Pons (tissue), 1 donor: ENCODE measurements around the gene ADGRD1.
A peak's percentile ranks its signal among the peaks of the same experiment; 100 is the strongest.
"Not testable (repeated sequence)": the region's sequence is repeated elsewhere in the genome, so short reads cannot be mapped to it uniquely, and the experiment has no call there.

Experiments used
- DNase-seq: peaks from one replicate; pipeline ENCODE4 v3.0.0-alpha.2; 2016; ENCODE audit warnings: low spot score

Gene ADGRD1

DNA sequence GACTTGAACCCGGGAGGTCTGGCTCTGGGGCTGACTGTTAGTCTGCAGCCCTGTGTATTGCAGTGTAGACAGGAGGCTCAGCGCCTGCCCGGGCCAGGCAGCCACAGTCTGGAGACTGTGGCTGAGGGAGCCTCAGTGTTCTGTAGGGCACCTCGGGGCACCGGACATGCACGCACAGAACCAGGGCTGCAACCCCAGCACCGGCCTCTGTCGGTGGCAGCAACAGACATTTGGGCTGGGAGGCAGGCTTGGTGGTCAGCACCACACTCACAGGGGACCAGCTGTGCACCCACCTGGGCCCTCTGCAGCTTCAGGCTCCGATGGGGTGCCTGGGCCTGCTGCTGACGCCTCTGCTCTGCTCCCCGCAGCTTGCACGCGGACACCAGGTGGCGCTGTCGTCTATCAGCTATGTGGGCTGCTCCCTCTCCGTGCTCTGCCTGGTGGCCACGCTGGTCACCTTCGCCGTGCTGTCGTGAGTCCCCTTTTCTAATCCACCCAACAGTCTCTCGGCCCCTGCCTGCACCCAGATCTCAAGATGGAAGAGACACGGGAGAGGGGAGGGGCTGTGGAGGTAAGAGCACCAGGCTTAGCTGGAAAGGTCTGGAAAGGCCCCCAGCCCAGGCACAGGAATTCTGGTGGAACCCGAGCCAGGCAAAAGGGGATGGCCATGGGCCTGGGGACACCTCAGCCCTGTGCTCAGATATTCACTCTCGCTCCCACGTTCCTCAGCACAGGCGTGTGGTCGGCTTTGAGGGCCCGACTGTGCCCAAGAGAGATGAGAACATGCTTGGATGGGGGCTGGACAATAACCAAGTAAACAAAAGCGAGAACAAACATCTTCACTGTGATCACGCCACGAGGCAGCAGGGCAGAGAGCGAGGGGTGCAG, 151.0 kb downstream of the ADGRD1 start:
- DNase-seq, result peak; percentile 62

DNA sequence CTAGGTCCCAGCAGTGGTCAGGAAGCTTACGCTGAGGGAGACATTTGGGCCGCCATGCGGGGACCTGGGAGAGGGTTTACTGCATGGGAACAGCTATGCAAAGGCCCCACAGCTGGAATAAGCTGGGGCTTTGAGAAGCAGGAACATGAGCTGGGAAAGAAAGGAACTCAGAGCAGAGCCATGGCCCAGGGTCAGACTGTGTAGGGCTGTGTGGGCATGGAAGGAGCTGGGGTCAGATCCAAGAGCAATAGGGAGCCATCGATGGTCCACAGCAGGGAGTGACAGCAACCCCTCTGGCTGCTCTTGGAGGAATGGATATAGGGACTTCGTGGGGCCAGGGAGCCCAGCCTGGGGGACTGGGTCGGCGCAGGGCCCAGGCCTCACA, 151.6 kb downstream of the ADGRD1 start:
- DNase-seq, result no peak

GRCh38 chr12:131105736-131106348, 152.1 kb downstream of the ADGRD1 start:
- DNase-seq, result no peak

GRCh38 chr12:131106349-131106941, 152.7 kb downstream of the ADGRD1 start:
- DNase-seq, result no peak

- no peak for DNase-seq
Observed at GRCh38 chr12:131108177-131108955, 154.7 kb downstream of the ADGRD1 start.

GRCh38 chr12:131111446-131111845, 157.7 kb downstream of the ADGRD1 start:
- DNase-seq, result no peak

DNA sequence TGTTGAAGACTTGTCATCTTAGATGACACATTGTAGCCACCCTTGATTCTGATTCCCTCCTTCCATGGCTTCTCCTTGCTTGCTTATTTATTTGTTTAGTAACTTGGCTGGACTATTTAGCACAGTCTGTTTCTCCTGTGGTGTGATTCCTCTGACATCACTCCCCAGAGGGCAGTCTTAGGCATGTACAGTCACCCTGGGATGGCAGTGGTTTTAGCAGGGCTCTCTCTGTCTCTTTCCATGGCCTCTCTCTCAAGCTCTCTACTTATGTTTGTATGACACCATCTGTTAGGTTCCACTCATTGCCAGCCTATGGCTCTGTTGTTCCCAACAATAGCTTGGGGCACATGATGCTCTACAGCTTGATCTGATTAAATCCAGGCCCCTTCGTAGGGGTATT, 158.3 kb downstream of the ADGRD1 start:
- DNase-seq, result no peak

GRCh38 chr12:131112700-131113290, 159.1 kb downstream of the ADGRD1 start:
- DNase-seq, result no peak

DNA sequence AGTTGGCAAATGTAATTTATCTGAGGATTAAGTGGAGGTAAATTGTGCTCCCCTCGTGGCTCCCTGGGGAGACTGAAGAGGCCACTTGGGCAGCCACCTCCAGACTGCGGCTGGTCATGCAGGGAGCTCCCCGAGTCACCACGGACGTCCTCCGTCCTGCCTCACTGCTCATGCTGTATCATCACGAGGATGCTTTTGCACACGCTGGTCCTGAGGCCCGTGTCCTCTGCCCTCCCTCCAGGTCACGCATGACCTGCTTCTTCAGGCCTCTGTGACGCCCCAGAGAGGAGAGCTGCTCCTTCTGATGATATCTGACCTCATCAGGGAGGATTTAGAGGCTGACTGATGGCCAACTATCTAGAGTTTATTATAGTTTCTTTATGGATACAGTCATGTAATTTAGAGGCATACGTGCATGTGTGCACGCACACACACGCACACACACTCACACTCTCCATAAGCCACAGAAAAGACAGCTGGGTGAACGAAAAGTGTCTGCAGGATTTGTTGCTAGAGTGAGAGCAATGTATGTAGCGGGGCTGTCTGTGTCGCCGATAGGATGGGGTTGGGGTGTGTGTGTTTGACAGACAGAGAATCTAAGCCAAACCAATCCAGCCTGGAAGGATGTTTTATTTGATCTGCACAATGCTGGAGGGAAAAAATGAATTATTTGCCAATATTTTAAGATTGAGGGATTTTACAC, 160.0 kb downstream of the ADGRD1 start:
- DNase-seq, result no peak

DNA sequence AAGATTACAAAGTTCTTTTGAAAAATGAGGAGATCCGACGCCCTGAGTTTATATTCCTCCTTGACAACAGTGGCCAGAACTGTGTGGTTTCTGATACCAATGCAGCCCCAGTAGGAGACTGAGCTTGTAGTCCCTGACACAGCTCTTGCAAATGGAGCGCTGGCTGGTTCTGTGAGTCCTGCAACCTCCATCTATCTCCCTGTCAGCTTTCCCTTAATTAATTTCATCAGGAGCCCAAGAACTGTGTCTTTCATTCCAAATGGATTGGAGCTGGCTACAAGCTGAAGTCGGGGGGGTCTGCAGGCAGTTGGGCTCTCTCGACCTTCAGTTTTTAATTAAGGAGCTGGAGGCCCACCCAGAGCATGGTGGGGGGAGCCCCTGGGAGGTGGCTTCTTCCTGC, 160.6 kb downstream of the ADGRD1 start:
- DNase-seq, result no peak

GRCh38 chr12:131114942-131115584, 161.4 kb downstream of the ADGRD1 start:
- DNase-seq, result no peak

DNA sequence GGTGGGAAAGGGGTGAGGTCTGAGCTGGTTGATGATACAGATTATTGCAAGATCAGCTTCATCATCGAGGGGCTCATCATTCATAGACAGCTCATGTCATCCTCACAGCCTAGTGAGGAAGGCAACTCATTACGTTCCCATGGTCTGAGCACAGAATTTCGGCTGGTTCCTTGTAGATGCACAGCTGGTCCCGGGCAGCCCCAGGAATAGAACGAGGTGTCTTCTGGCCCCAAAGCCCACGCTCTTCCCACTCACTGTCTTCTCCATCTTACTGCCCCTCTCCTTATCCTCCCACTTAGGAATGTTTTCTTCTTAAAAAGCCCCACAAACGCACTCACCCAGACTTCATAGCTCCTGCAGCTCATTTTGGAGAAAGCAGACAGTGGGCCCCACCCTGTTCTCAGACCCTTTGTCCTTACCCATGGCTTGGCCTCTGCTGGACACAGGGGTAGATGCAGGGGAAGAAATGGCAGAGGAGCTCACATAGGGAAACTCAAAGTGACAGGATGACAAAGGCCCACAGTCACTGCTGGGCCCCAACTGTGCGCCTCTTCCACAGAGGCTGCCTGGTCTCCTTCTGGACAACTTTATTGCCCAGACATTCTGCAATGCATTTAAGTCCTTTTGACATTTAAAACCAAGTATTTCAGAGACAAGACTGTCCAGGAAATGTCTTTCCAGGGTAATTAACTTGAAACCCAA, 162.2 kb downstream of the ADGRD1 start:
- DNase-seq, result no peak

GRCh38 chr12:131116468-131117117, 162.9 kb downstream of the ADGRD1 start:
- no peak for DNase-seq

GRCh38 chr12:131117438-131118245, 163.9 kb downstream of the ADGRD1 start:
- no peak for DNase-seq

GRCh38 chr12:131118371-131118770, 164.7 kb downstream of the ADGRD1 start:
- DNase-seq, result no peak

DNA sequence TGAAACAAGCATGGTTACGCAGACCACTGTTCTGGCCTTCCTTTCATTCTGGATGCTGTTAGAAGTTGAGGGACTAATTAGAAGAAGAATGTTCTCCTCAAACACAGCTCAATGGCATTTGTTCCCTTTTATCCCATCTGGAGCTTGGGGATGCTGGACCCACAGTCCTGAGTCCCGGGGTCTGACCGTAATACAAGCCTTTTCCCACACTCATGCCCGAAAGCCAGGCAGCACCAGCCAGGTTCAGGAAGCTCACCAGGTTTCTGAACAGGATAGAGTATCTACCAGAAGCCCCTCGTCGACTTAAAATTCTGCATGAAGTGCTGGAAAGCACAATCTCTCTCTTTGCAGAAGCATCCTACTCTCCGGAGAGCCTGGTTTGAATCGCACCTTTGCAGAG, 165.6 kb downstream of the ADGRD1 start:
- DNase-seq, result not testable (repeated sequence)

DNA sequence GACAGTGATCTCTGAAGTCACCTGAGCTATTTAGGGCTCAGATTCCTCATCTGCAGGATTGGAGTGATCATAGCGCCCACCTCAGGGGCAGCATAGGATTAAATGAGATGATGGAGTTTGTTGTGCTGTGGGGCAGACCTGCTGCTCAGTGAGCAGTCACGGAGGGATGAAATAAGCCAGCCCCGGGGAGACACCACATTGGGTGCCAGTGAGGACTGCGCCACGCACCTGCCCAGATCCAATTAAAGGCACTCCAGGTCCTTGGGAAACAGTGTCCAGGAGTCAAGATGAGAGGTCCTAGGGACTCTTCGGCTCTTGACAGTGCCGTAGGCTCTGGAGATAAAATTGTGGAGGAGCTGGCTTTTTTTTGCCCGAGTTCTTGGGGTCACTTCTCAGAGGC, 166.2 kb downstream of the ADGRD1 start:
- DNase-seq, result no peak

DNA sequence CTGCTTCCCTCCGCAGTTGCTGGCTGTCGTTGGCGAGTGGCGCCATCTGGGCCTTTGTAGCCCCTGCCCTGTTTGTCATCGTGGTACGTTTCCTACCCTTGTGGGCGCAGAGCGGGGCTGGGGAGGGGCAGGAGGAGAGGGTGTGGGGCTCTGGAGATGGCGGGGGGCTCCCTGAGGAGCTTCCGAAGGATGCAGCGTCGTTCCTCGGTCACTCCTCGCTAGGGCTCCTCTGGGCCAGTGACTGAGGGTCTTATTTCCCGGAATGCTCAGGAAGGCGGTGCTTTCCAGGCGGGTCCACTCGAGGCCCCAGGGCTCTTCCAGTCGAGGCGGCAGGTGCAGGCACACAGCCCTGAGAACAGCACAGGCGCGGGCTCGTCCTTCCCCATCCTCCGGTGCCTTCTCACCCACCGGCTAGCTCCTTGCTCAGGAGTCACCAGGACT, 167.1 kb downstream of the ADGRD1 start:
- DNase-seq, result no peak
